WTC11 (cell line): ENCODE data around the gene FBXO39. TPM values are rescaled to one million over a fixed set of nuclear protein-coding genes. Genes with fewer than 3 reads are reported as not detected.

Experiments
- ATAC-seq: fragments of 200-7000 bp; cut with Tn5 transposase; 2 replicates; pipeline ENCODE4 v1.10.0; 2021; ENCODE audit warnings: mild to moderate bottlenecking, moderate library complexity
- CTCF ChIA-PET: fragments of 300-600 bp; sonication (Branson Sonifier 250); formaldehyde crosslinking; loops from one replicate; lab custom pipeline; 2021; ENCODE audit warnings: antibody characterized with exemption; lab: Charles Lee
- POLR2A ChIA-PET: fragments of 350-600 bp; sonication (Branson Sonifier 250); formaldehyde crosslinking; loops from one replicate; lab custom pipeline; 2021; ENCODE audit warnings: antibody characterized with exemption; lab: Charles Lee
- DNase-seq: peaks from one replicate; pipeline ENCODE4 v3.0.0; 2021; ENCODE audit warnings: low spot score
- H3K27ac Mint-ChIP-seq: 2 replicates; pipeline ENCODE4 v1.8.0; 2021; ENCODE audit warnings: mixed read lengths
- H3K27me3 Mint-ChIP-seq: 2 replicates; pipeline ENCODE4 v1.8.0; 2021; ENCODE audit warnings: low read depth, mild to moderate bottlenecking, moderate library complexity, mixed read lengths
- H3K36me3 Mint-ChIP-seq: 2 replicates; pipeline ENCODE4 v1.8.0; 2021; ENCODE audit warnings: mixed read lengths
- H3K4me1 Mint-ChIP-seq: 2 replicates; pipeline ENCODE4 v1.8.0; 2022; ENCODE audit warnings: mixed read lengths
- H3K4me3 Mint-ChIP-seq: 2 replicates; pipeline ENCODE4 v1.8.0; 2021; ENCODE audit warnings: mild to moderate bottlenecking, moderate library complexity, mixed read lengths
- H3K9me3 Mint-ChIP-seq: 2 replicates; pipeline ENCODE4 v1.8.0; 2021; ENCODE audit warnings: mixed read lengths
- ATF1 ChIP-seq: sonication (generic); formaldehyde crosslinking; IDR thresholded peaks from 2 replicates; pipeline ENCODE4 v1.8.1; 2023; ENCODE audit warnings: mild to moderate bottlenecking, moderate library complexity, missing genetic modification reagents
- ATF3 ChIP-seq: sonication (generic); formaldehyde crosslinking; conservative IDR thresholded peaks from 2 replicates; pipeline ENCODE4 v1.8.1; 2022; ENCODE audit warnings: mild to moderate bottlenecking, missing genetic modification reagents
- ATF6 ChIP-seq: sonication (generic); formaldehyde crosslinking; IDR thresholded peaks from 2 replicates; pipeline ENCODE4 v1.8.1; 2023; ENCODE audit warnings: mild to moderate bottlenecking, missing genetic modification reagents
- CREB1 ChIP-seq: sonication (generic); formaldehyde crosslinking; IDR thresholded peaks from 2 replicates; pipeline ENCODE4 v1.8.0; 2023; ENCODE audit warnings: mild to moderate bottlenecking, missing genetic modification reagents
- E2F1 ChIP-seq: sonication (generic); formaldehyde crosslinking; IDR thresholded peaks from 2 replicates; pipeline ENCODE4 v1.8.0; 2022; ENCODE audit warnings: mild to moderate bottlenecking, missing genetic modification reagents
- E2F4 ChIP-seq: sonication (generic); formaldehyde crosslinking; IDR thresholded peaks from 2 replicates; pipeline ENCODE4 v1.8.1; 2022; ENCODE audit warnings: low read depth, mild to moderate bottlenecking, moderate library complexity, missing genetic modification reagents, borderline replicate concordance
- EMX1 ChIP-seq: fragments of 250-450 bp; sonication (Bioruptor Pico); IDR thresholded peaks from 2 replicates; pipeline ENCODE4 v1.8.0; 2021; ENCODE audit warnings: mild to moderate bottlenecking
- GABPB1 ChIP-seq: sonication (generic); formaldehyde crosslinking; IDR thresholded peaks from 2 replicates; pipeline ENCODE4 v1.8.1; 2023; ENCODE audit warnings: mild to moderate bottlenecking, missing genetic modification reagents
- GTF2I ChIP-seq: fragments of 250-450 bp; sonication (Bioruptor Pico); conservative IDR thresholded peaks from 2 replicates; pipeline ENCODE4 v1.4.0; 2021; ENCODE audit warnings: mild to moderate bottlenecking
- MLX ChIP-seq: sonication (generic); formaldehyde crosslinking; IDR thresholded peaks from 2 replicates; pipeline ENCODE4 v1.8.1; 2023; ENCODE audit warnings: mild to moderate bottlenecking, missing genetic modification reagents, moderate library complexity
- MXD4 ChIP-seq: fragments of 250-450 bp; sonication (Bioruptor Pico); IDR thresholded peaks from 2 replicates; pipeline ENCODE4 v1.8.0; 2021; ENCODE audit warnings: mild to moderate bottlenecking, moderate library complexity, borderline replicate concordance
- PRRX2 ChIP-seq: fragments of 250-450 bp; sonication (Bioruptor Pico); IDR thresholded peaks from 2 replicates; pipeline ENCODE4 v1.8.0; 2021; ENCODE audit warnings: mild to moderate bottlenecking
- SMAD4 ChIP-seq: sonication (generic); formaldehyde crosslinking; IDR thresholded peaks from 2 replicates; pipeline ENCODE4 v1.8.0; 2022; ENCODE audit warnings: mild to moderate bottlenecking, missing genetic modification reagents
- SOX15 ChIP-seq: fragments of 250-450 bp; sonication (Bioruptor Pico); IDR thresholded peaks from 2 replicates; pipeline ENCODE4 v1.9.0; 2021; ENCODE audit warnings: mild to moderate bottlenecking
- STAT6 ChIP-seq: sonication (generic); formaldehyde crosslinking; conservative IDR thresholded peaks from 2 replicates; pipeline ENCODE4 v1.8.1; 2023; ENCODE audit warnings: mild to moderate bottlenecking, low read depth, missing genetic modification reagents, moderate library complexity
- TCF7 ChIP-seq: sonication (generic); formaldehyde crosslinking; IDR thresholded peaks from 2 replicates; pipeline ENCODE4 v1.8.0; 2022; ENCODE audit warnings: mild to moderate bottlenecking, low read depth, missing genetic modification reagents, moderate library complexity
- USF2 ChIP-seq: sonication (generic); formaldehyde crosslinking; IDR thresholded peaks from 2 replicates; pipeline ENCODE4 v1.8.1; 2023; ENCODE audit warnings: mild to moderate bottlenecking, missing genetic modification reagents, moderate library complexity
- ZBTB43 ChIP-seq: sonication (generic); formaldehyde crosslinking; IDR thresholded peaks from 2 replicates; pipeline ENCODE4 v1.8.1; 2023; ENCODE audit warnings: mild to moderate bottlenecking, missing genetic modification reagents
- ZNF317 ChIP-seq: sonication (generic); formaldehyde crosslinking; IDR thresholded peaks from 2 replicates; pipeline ENCODE4 v1.8.1; 2023; ENCODE audit warnings: low read depth, mild to moderate bottlenecking, moderate library complexity, missing genetic modification reagents, borderline replicate concordance
- ZNF396 ChIP-seq: fragments of 250-450 bp; sonication (Bioruptor Pico); IDR thresholded peaks from 2 replicates; pipeline ENCODE4 v1.8.0; 2021; ENCODE audit warnings: mild to moderate bottlenecking, moderate library complexity, borderline replicate concordance
- total RNA-seq: library from RNA; stranded (reverse); gene quantifications from 3 replicates; pipeline ENCODE4 v1.2.3, GENCODE V29; 2021

Gene FBXO39
- total RNA-seq, 1 experiment from 2014 or later: not detected

- TF ChIP-seq STAT6 (CRISPR knock-in tag): no peak
- no peak for TF ChIP-seq ZNF317 (CRISPR knock-in tag)
Observed at GRCh38 chr17:6761779-6762178, 14.2 kb upstream of the FBXO39 start (continued).

- CTCF ChIA-PET: no interaction called here
- peaks cover 33% of the 10 kb centered on the region for H3K9me3 Mint-ChIP-seq
- POLR2A ChIA-PET: no interaction called here
- peaks cover 4% of the 10 kb centered on the region; the same call in 1 of the 2 replicates for H3K4me1 Mint-ChIP-seq
- ATAC-seq (no peak), DNase-seq (no peak)
- no peak overlapping the region for H3K27ac Mint-ChIP-seq
- TF ChIP-seq USF2 (CRISPR knock-in tag): no peak
- TF ChIP-seq SOX15: no peak
- no peak for TF ChIP-seq GTF2I (CRISPR knock-in tag)
- no peak for TF ChIP-seq ATF3 (CRISPR knock-in tag)
- no peak for TF ChIP-seq GABPB1 (CRISPR knock-in tag)
- no peak for TF ChIP-seq MLX (CRISPR knock-in tag)
- TF ChIP-seq ATF6 (CRISPR knock-in tag): no peak
- TF ChIP-seq CREB1 (CRISPR knock-in tag): no peak
- peaks cover 24% of the 10 kb centered on the region for H3K27me3 Mint-ChIP-seq
- peaks cover 6% of the 10 kb centered on the region for H3K36me3 Mint-ChIP-seq
- no peak overlapping the region for H3K4me3 Mint-ChIP-seq
Observed at GRCh38 chr17:6768447-6768846, 7.6 kb upstream of the FBXO39 start.

- Mint-ChIP-seq H3K27me3 (peaks cover 54% of the 10 kb centered on the region), H3K27ac (no peak overlapping the region), H3K4me3 (no peak overlapping the region), H3K36me3 (peaks cover 6% of the 10 kb centered on the region), H3K9me3 (peaks cover 40% of the 10 kb centered on the region), H3K4me1 (peaks cover 2% of the 10 kb centered on the region; the same call in 1 of the 2 replicates)
- ATAC-seq (no peak), DNase-seq (no peak)
- CTCF ChIA-PET: interaction anchor here (1.8 kb wide), 1 partner anchor 70 kb away, joined by 4 read pairs; no protein-coding TSS in a partner anchor
- TF ChIP-seq ZBTB43 (CRISPR knock-in tag): no peak
- TF ChIP-seq ATF6 (CRISPR knock-in tag): no peak
- no peak for TF ChIP-seq PRRX2
- no peak for TF ChIP-seq E2F1 (CRISPR knock-in tag)
- no peak for TF ChIP-seq SMAD4
- TF ChIP-seq ZNF396: no peak
- no peak for TF ChIP-seq ATF1 (CRISPR knock-in tag)
- TF ChIP-seq MXD4: no peak
- TF ChIP-seq TCF7 (CRISPR knock-in tag): no peak
- TF ChIP-seq EMX1 (CRISPR knock-in tag): no peak
- TF ChIP-seq E2F4 (CRISPR knock-in tag): no peak
- POLR2A ChIA-PET: no interaction called here
Observed at GRCh38 chr17:6772016-6772415, 4.0 kb upstream of the FBXO39 start.
